H1 (cell line): ENCODE data around the gene OTP.

Experiments
- CTCF ChIP-seq, 3 experiments: IDR thresholded peaks; 1 replicate in 2 of 3; 2 replicates in 1 of 3; pipeline versions ENCODE4 v1.5.1 to v1.6.1; 2011; ENCODE audit warnings: low read length in 3 of 3, mild to moderate bottlenecking in 3 of 3, inconsistent platforms in 2 of 3, low read depth in 1 of 3, moderate library complexity in 1 of 3; ENCODE audit not compliant: insufficient read depth in 1 of 3; ENCODE audit errors: control extremely low read depth in 1 of 3
- EP300 ChIP-seq, 2 experiments: IDR thresholded peaks; 1 replicate in 1 of 2; 2 replicates in 1 of 2; pipeline ENCODE4 v1.6.1; 2011 to 2012; ENCODE audit warnings: low read depth in 2 of 2, low read length in 2 of 2, mild to moderate bottlenecking in 2 of 2, borderline replicate concordance in 1 of 2, inconsistent platforms in 1 of 2, moderate library complexity in 1 of 2
- FOSL1 ChIP-seq: IDR thresholded peaks from 2 replicates; pipeline ENCODE4 v1.6.1; 2011; ENCODE audit warnings: mild to moderate bottlenecking, low read depth, low read length, moderate library complexity; ENCODE audit not compliant: insufficient read depth
- HDAC2 ChIP-seq, 2 experiments: fragments of 300-600 bp in 1 of 2; sonication (generic) in 1 of 2; IDR thresholded peaks; 2 replicates each; pipeline ENCODE4 v1.6.1; 2011 to 2012; ENCODE audit warnings: low read depth in 2 of 2, low read length in 2 of 2, mild to moderate bottlenecking in 2 of 2, moderate library complexity in 2 of 2, borderline replicate concordance in 1 of 2, inconsistent platforms in 1 of 2
- JUND ChIP-seq: IDR thresholded peaks from 2 replicates; pipeline ENCODE4 v1.6.1; 2011; ENCODE audit warnings: mild to moderate bottlenecking, improper control_type of control experiment, low read length
- MAFK ChIP-seq: IDR thresholded peaks from 2 replicates; pipeline ENCODE4 v1.6.1; 2012; ENCODE audit warnings: low read depth, mild to moderate bottlenecking, improper control_type of control experiment, low read length
- NRF1 ChIP-seq: IDR thresholded peaks from 2 replicates; pipeline ENCODE4 v1.6.1; 2011; ENCODE audit warnings: mild to moderate bottlenecking, low read depth, low read length, improper control_type of control experiment
- POLR2A ChIP-seq, 2 experiments: IDR thresholded peaks; 1 replicate in 1 of 2; 2 replicates in 1 of 2; pipeline ENCODE4 v1.6.1; 2011; ENCODE audit warnings: low read depth in 2 of 2, low read length in 2 of 2, mild to moderate bottlenecking in 2 of 2; ENCODE audit errors: control extremely low read depth in 1 of 2
- POLR2AphosphoS5 ChIP-seq: IDR thresholded peaks from 2 replicates; pipeline ENCODE4 v1.6.1; 2011; ENCODE audit warnings: low read depth, low read length
- RXRA ChIP-seq: IDR thresholded peaks from 2 replicates; pipeline ENCODE4 v1.6.1; 2011; ENCODE audit warnings: low read depth, mild to moderate bottlenecking, low read length, moderate library complexity; ENCODE audit not compliant: insufficient read depth
- SP1 ChIP-seq: IDR thresholded peaks from 2 replicates; pipeline ENCODE4 v1.6.1; 2011; ENCODE audit warnings: low read depth, low read length
- SUZ12 ChIP-seq: fragments of 200-600 bp; sonication (generic); IDR thresholded peaks from 2 replicates; pipeline ENCODE4 v1.6.1; 2012; ENCODE audit warnings: mild to moderate bottlenecking, inconsistent platforms, low read length, moderate library complexity, mixed read lengths
- YY1 ChIP-seq: IDR thresholded peaks from 2 replicates; pipeline ENCODE4 v1.6.1; 2011; ENCODE audit warnings: low read depth, mild to moderate bottlenecking, low read length
- ZNF274 ChIP-seq: IDR thresholded peaks from 2 replicates; pipeline ENCODE4 v1.7.0; 2012; ENCODE audit warnings: low read length, borderline replicate concordance; ENCODE audit errors: extremely low read depth

DNA sequence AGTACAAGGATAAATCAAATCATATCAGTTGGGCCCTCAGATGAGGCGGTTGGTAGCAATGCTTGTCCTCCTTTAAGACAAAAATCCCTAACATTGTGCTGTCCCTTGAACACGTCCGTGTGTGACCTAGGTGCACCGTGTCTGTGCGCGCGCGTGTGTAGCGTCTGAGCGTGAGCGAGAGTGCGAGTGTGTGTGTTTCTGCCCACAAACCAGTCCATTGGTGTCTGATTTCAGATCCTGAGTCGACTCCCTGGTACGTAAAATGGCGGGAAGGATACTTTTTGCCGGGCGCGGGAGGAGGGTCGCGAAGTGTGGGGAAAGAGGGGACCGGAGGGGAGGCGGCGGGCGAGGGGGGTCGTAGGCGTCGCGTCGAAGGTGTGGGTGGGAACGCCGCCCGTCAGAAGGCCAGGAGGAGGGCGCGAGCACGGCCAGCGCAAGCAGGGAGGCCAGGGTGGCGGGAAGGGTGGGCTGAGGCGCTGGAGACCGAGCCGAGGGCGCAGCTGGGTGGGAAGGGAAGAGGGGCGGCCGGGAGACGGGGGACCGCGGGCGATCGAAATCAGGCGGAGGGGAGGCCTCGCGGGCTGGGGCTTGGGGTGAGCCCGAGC lies 8.9 kb downstream of the OTP start:
- TF ChIP-seq CTCF (IDR thresholded peaks at IDR 0.05; ENCODE audit: control extremely low read depth in 1 of 3, insufficient read depth in 1 of 3, low read depth in 1 of 3, low read length in 3 of 3) (no peak), POLR2AphosphoS5 (no peak), RXRA (no peak), ZNF274 (no peak), SUZ12 (peak; percentile 21), FOSL1 (no peak), MAFK (no peak), EP300 (IDR thresholded peaks at IDR 0.05; ENCODE audit: borderline replicate concordance in 1 of 2, low read depth in 2 of 2, low read length in 2 of 2) (no peak), YY1 (peak; percentile 26; the same call in 1 of the 2 replicates), NRF1 (no peak), POLR2A (IDR thresholded peaks at IDR 0.05; ENCODE audit: control extremely low read depth in 1 of 2, low read depth in 2 of 2, low read length in 2 of 2) (no peak), HDAC2 (IDR thresholded peaks at IDR 0.05; ENCODE audit: borderline replicate concordance in 1 of 2, low read depth in 2 of 2, low read length in 2 of 2) (no peak), SP1 (no peak), JUND (no peak)
